LoVo (cell line): ENCODE data around the gene THBS3.
"Not testable (repeated sequence)": the region's sequence is repeated elsewhere in the genome, so short reads cannot be mapped to it uniquely, and the experiment has no call there.

Source experiments
- DNase-seq: peaks from one replicate; pipeline ENCODE4 v3.0.0-alpha.2; 2016; ENCODE audit warnings: low spot score

THBS3 gene

DNA sequence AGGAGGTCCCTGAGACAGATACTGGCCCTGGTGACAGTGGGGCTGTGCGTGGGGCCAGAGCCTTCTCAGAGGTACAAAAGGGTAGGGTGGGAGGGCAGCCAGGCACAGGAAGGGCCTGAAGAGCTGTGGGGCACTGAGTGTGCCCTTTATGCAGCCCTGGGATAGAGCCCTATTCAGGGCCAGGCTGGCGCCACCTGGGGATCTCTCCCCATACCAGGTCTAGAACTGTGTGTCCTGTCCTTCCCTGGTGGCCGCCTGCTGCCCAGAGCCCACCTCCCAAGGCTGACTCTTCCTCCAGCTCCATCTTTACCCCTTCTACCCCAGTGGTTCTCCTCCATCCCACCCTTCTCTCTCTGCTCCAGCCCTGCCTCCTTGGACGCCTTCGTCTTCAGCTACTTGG lies 25.8 kb upstream of the THBS3 start:
- not testable (repeated sequence) for DNase-seq

DNA sequence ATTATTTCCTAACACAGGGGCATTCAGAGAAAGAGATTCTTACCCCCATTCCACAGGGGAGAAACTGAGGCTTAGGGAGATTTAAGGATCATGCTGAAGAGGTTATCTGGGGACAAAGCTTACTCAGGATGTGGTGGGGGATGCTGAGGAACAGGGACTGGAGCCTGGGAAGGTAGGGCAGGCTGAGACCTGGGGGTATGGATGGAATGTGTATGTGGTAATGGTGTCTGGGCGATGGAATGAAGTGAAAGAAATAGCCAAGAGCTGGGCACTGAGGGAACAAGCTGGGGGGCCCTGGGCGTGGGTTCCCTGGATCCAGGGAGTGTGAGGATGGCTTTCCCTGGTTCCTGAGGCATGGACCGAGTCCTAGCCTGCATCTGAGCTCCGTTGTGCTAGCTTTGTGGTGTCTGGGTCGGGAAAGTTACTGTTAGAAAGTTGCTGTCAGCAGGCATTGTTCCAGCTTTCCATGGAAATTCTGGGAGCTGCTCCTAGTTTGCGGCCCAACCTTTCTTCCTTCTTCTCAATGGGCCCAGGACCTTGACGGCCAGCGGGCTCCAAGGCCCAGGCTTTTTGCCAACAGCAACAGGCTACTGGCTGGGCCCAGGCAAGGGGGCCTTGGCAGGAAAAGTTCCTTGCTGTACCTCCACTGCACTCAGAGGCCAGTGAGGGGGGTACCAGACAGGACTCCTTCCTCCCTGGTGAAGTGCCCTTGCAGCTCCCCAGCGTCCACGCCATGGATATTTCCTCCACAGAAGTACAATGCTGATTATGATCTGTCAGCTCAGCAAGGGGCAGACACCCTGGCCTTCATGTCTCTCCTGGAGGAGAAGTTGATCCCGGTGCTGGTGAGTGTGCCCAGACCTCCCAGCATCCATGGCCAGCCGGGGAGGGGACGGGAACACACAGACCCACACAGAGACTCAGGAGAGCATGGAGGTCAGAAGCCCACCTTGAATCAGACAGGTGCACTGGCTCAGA lies 24.6 kb upstream of the THBS3 start:
- not testable (repeated sequence) for DNase-seq

GRCh38 chr1:155231302-155231701 lies 23.6 kb upstream of the THBS3 start:
- not testable (repeated sequence) for DNase-seq

DNA sequence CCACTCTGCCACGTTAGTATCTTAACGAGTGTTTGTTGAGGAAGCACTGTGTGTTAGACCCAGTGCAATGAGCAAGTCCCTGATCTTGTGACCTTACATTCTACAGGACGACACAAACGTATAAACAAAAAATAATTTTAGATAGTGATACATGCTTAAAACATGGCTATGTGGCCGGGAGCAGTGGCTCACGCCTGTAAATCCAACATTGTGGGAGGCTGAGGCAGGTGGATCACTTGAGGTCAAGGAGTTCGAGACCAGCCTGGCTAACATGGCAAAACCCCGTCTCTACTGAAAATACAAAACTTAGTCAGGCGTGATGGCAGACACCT lies 20.4 kb upstream of the THBS3 start:
- no peak for DNase-seq

DNA sequence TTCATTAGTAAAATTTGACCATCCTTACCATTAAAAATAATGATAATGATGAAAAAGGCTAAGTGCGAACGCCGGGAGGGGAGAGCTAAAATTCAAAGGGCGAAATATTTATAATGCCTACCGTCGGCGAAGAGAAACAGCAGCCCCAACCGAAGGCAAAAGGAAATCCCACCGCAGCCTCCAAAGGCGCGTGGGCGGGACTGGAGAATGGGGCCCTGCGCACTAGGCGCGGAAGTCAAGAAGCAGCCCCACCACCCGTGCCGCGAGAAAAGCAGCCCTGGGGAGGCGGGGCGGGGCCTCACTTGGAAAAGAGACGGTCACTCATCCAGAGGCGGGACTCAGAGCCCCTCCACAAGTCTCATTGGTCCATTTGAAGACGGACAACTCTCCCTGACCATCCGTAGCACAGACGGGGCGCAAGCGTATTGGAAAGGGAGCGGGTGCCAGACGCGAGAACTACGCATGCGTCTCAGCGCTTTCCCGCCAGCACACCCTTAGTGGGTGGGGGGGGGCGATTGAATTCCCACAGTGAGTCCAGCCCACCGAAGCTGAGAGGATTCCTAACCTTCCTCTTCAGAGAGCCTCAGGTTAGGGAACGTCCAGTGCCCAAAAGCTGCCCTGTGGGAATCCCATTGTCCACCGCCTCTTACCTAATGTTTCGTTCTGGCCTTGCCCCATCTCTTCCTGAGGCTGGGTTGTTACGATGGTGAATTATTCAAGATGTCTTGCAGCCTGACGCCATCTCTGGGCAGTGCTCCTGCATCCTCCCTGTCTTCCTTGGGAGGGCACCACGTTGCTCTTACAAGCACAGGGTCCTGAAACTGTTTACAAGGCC lies 19.8 kb upstream of the THBS3 start:
- DNase-seq = peak; percentile 98

DNA sequence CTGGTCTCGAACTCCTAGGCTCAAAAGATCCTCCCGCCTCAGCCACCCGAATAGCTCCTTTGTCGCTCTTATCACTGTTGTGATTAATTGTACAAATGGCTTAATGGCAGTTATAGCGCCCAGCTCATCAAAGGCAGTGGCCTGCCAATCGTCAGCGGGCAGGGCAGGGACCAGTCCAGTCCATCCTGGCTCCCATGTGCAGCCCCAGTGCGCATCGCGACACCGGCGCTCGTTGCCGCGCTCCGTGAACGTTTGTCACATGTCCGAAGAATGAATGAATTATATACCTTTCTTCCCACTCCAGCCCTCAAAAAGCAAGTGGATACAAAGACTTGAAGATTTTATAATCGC lies 19.2 kb upstream of the THBS3 start:
- DNase-seq = peak; percentile 53

DNA sequence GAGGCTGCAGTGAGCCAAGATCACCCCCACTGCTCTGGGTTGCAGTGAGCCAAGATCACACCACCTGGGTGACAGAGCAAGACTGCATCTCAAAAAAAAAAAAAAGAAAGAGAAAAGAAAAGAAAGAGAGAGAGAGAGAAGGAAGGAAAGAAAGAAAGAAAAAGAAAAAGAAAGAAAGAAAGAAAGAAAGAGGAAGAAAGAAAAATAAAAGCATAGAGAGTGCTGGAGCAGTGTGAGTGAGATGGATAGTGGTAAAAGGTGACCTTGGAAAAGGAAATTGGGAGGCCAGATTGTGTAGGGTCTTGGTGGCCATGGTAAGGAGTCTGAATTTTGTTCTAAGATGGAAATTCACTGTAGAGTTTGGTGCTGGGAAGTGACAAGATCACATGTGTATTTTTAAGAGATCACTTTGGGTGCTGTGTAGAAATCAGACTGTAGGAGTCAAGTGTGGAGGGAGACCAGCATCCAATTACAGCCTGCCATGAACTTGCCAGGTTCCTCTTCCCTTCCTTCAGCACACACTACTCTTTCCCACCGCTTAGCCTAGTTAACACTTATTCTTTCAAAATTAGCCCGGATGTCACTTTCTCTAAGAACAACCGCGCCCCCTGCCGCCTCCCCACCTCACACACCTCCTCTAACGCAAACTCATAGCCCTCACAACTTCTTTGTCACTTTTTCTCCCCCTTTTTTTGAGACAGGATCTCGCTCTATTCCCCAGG lies 18.7 kb upstream of the THBS3 start:
- DNase-seq = peak; percentile 68

DNA sequence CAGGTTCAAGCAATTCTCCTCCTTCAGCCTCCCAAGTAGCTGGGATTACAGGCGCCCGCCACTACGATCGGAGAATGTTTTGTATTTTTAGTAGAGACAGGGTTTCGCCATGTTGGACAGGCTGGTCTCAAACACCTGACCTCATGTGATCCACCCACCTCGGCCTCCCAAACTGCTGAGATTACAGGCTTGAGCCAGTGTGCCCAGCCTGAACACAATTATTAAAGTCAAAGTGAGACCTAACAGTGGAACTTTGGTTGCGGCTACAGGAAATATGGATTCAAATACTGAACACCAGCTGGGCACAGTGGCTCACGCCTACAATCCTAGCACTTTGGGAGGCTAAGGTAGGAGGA lies 17.7 kb upstream of the THBS3 start:
- not testable (repeated sequence) for DNase-seq

- no peak for DNase-seq
Measured at GRCh38 chr1:155223047-155223446, 15.3 kb upstream of the THBS3 start.

- DNase-seq = not testable (repeated sequence)
Measured at GRCh38 chr1:155220211-155220965, 12.7 kb upstream of the THBS3 start.

DNA sequence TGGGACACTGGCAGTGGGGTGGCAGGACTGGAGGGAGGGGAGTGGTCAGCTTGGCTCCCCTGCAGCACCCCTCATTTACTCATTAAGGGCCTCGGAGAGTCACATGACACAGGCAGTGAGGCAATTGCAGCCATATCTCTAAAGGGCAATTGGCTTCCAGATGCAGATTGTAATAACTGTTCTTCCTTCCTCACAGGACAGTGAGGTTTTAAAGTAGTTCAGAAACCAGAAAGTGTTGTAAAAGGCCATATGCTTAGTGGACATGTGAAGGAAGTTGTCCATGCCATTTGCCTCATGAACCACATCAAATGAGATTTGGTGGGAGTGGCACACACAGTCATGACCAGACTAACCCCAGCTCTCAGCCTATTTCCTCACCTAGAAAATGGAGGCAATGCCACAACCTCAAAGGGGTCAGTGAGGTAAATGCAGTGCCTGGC lies 11.9 kb upstream of the THBS3 start:
- no peak for DNase-seq

GRCh38 chr1:155218854-155219591 lies 11.3 kb upstream of the THBS3 start:
- DNase-seq = no peak

- not testable (repeated sequence) for DNase-seq
Measured at GRCh38 chr1:155214702-155215101, 7.0 kb upstream of the THBS3 start.

GRCh38 chr1:155212051-155212440 lies 4.3 kb upstream of the THBS3 start:
- DNase-seq = not testable (repeated sequence)

- not testable (repeated sequence) for DNase-seq
Measured at GRCh38 chr1:155211381-155212050, 3.8 kb upstream of the THBS3 start.

GRCh38 chr1:155210314-155211104 lies 2.8 kb upstream of the THBS3 start:
- no peak for DNase-seq

GRCh38 chr1:155209312-155209721 lies 1.6 kb upstream of the THBS3 start:
- no peak for DNase-seq

- peak; percentile 78 for DNase-seq
Measured at GRCh38 chr1:155208541-155209311, 1.0 kb upstream of the THBS3 start, which contains the start of gene MTX1. TSS of gene MTX1 (plus strand) at chr1:155208695. CDS start at chr1:155208805, 110 bp downstream.
